Measurements from ENCODE around the gene HECA. TPM values are rescaled to one million over a fixed set of nuclear protein-coding genes. Genes with fewer than 3 reads are reported as not detected.
A peak's percentile ranks its signal among the peaks of the same experiment; 100 is the strongest.

HECA gene
- total RNA-seq, 1 donor from 2014 or later = 27.5 TPM

DNA sequence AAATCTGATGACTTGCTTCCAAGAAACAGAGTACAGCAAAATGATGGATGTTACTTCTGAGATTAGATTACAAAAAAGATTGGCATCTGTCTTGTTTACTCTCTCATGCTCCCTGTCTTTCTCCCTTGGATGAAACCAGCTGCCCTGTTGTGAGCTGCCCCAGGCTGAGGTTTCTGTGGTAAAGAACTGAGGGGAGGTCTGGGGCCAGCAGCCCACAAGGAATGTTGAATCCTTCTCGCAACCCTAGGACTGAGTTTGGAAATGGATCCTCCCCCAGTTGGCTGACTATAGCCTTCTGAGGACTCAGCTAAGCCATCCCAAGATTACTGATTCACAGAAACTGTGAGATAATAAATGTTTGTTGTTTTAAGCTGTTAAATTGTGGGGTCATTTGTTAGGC is 5.6 kb upstream of the HECA start:
- H3K27me3 Mint-ChIP-seq (ENCODE audit: low read depth) = no peaks in the 10 kb centered on the region

GRCh38 chr6:139131736-139132280 is 3.1 kb upstream of the HECA start:
- Mint-ChIP-seq H3K27ac (no peak overlapping the region), H3K4me3 (no peak overlapping the region), H3K27me3 (ENCODE audit: low read depth) (no peaks in the 10 kb centered on the region), H3K4me1 (peaks cover 11% of the 10 kb centered on the region), H3K9me3 (no peaks in the 10 kb centered on the region), H3K36me3 (no peaks in the 10 kb centered on the region)
- TF ChIP-seq, protein P1, sequence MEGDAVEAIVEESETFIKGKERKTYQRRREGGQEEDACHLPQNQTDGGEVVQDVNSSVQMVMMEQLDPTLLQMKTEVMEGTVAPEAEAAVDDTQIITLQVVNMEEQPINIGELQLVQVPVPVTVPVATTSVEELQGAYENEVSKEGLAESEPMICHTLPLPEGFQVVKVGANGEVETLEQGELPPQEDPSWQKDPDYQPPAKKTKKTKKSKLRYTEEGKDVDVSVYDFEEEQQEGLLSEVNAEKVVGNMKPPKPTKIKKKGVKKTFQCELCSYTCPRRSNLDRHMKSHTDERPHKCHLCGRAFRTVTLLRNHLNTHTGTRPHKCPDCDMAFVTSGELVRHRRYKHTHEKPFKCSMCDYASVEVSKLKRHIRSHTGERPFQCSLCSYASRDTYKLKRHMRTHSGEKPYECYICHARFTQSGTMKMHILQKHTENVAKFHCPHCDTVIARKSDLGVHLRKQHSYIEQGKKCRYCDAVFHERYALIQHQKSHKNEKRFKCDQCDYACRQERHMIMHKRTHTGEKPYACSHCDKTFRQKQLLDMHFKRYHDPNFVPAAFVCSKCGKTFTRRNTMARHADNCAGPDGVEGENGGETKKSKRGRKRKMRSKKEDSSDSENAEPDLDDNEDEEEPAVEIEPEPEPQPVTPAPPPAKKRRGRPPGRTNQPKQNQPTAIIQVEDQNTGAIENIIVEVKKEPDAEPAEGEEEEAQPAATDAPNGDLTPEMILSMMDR (IDR thresholded peaks at IDR 0.05; ENCODE audit: unreplicated experiment) = no peak
- no peak for DNase-seq (ENCODE audit: low spot score in 2 of 2, unreplicated experiment in 2 of 2)

More for the DNA sequence above, 5.6 kb upstream of the HECA start:
- Mint-ChIP-seq H3K4me3 (no peak overlapping the region), H3K4me1 (peaks cover 16% of the 10 kb centered on the region), H3K36me3 (no peaks in the 10 kb centered on the region), H3K27ac (no peak overlapping the region), H3K9me3 (no peaks in the 10 kb centered on the region)
- TF ChIP-seq, protein P1 (IDR thresholded peaks at IDR 0.05; ENCODE audit: unreplicated experiment) = no peak
- DNase-seq (ENCODE audit: low spot score in 2 of 2, unreplicated experiment in 2 of 2) = no peak

DNA sequence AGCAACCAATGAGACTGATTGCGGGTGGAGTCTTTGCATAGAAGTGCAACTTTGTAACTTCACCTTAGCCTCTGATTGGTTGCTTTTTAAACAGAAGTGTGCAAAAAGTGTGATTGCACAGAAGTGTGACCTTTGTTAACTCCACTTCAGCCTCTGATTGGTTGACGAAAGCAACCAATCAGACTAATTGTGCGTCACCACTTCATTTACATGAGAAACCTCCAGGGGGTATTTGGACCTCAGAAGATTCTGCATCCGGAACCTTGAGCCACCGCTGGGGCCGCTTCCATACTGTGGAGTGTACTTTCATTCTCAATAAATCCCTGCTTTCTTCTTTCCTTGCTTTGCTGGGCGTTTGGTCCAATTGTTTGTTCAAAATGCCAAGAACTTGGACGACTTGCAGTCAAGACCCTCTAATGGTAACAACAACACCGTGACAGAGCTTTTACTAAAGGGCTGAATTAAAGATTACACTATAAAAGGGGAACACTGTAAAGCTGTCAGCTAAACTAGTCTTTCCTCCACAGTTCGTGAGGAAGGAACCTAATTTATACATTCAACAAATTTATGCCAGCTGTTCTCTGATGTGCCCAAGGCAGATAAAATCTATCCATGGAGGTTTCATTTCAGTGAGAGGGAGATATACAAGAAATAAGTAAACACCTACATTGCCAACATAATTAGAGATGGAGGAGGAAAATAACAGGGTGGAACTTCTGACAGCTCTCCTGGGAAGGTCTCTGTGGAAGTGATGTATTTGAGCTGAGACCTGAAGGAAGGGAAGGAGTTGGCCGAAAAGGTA is 1.4 kb upstream of the HECA start:
- DNase-seq (ENCODE audit: low spot score in 2 of 2, unreplicated experiment in 2 of 2) = no peak
- H3K36me3 Mint-ChIP-seq = no peaks in the 10 kb centered on the region
- TF ChIP-seq, protein P1 (IDR thresholded peaks at IDR 0.05; ENCODE audit: unreplicated experiment) = no peak
- no peaks in the 10 kb centered on the region for H3K9me3 Mint-ChIP-seq
- H3K27ac Mint-ChIP-seq = peak overlapping the region; percentile 79
- H3K4me3 Mint-ChIP-seq = peak overlapping the region; percentile 16
- no peaks in the 10 kb centered on the region for H3K27me3 Mint-ChIP-seq (ENCODE audit: low read depth)
- H3K4me1 Mint-ChIP-seq = peaks cover 23% of the 10 kb centered on the region

DNA sequence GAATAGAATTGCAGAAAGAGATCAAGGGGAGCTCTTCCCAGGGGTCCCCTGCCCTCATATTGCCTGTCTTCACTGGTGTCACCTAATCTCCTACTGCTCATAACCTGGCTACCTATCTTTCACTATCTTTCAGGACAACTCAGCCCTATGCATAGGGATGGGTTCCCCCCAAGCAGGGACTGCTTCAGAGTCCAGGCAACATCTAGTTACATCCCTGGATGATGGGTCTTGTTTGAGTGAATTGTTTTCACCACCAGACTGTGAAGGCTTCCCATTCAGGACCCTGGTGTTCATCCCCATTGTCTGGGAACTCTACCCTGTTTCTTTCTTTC is 850 bp upstream of the HECA start:
- H3K36me3 Mint-ChIP-seq = no peaks in the 10 kb centered on the region
- TF ChIP-seq, protein P1 (IDR thresholded peaks at IDR 0.05; ENCODE audit: unreplicated experiment) = no peak
- no peaks in the 10 kb centered on the region for H3K9me3 Mint-ChIP-seq
- H3K4me1 Mint-ChIP-seq = peaks cover 25% of the 10 kb centered on the region
- no peak overlapping the region for H3K4me3 Mint-ChIP-seq
- DNase-seq (ENCODE audit: low spot score in 2 of 2, unreplicated experiment in 2 of 2) = no peak
- H3K27me3 Mint-ChIP-seq (ENCODE audit: low read depth) = no peaks in the 10 kb centered on the region
- peak overlapping the region; percentile 79 for H3K27ac Mint-ChIP-seq

DNA sequence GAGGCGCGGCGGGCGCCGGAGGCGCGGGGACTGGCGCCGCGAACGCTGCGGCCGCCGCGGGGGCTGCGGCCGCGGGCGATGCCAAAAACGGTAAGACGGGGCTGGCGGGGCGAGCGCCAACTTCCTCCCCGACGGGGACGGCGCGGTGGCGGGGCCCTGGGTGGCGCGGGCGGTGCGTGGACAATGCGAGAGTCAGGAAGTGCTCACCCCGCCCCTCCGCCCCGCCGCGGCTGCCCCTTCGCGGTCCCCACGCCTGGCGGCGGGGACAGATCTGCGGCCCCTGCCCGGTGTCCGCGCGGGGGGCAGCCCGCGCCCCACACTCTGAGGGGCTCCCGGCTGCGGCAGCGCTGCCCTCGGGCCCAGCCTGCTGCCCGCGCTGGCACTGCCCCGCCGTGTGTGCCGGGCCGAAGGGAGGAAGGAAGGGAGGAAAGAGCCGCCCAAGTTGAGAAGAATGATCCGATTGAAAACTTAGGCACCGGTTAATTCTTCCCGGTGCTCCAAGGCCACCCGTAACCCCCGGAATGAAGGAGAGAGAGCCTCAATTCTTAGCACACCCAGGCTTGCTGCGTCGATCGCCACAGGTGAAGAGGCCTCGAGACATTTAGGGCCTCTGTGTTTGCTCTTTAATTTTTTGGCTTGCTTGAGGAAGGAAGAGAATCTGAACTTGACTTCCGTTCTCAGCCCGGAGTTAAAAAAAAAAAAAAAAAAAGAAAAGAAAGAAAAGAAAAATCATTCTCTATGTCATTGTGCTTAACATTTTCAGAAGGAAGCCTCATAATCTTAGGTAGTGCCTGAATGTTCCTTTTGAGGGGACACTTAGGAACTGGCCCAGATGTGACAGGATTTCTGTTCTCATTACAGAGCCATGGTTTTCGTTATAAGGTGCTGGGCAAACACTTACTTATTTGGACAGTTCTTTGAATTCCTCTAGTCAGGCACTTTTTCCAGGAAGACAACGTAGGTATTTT is 982 bp downstream of the HECA start:
- H3K4me3 Mint-ChIP-seq = peak overlapping the region; percentile 87
- peak; percentile 24 to 61 for DNase-seq (ENCODE audit: low spot score in 2 of 2, unreplicated experiment in 2 of 2)

More for the DNA sequence above, 982 bp downstream of the HECA start:
- H3K27ac Mint-ChIP-seq = peak overlapping the region; percentile 80
- H3K36me3 Mint-ChIP-seq = no peaks in the 10 kb centered on the region
- TF ChIP-seq, protein P1 (IDR thresholded peaks at IDR 0.05; ENCODE audit: unreplicated experiment) = no peak
- H3K9me3 Mint-ChIP-seq = no peaks in the 10 kb centered on the region
- no peaks in the 10 kb centered on the region for H3K27me3 Mint-ChIP-seq (ENCODE audit: low read depth)
- peaks cover 25% of the 10 kb centered on the region for H3K4me1 Mint-ChIP-seq

Data from mesothelial cell of epicardium (in vitro differentiated cells).